GM20431 (cell line): ENCODE data around the gene PANK4.
"Not testable (repeated sequence)": the region's sequence is repeated elsewhere in the genome, so short reads cannot be mapped to it uniquely, and the experiment has no call there.

Experiments used
- in situ Hi-C: fragments of 300-500 bp; cut with MseI, MboI; formaldehyde crosslinking; loops from one replicate; pipeline ENCODE4 v1.15.0; 2020; ENCODE audit warnings: low sequenced_read_pairs; ENCODE audit not compliant: unreplicated experiment

Gene PANK4

GRCh38 chr1:2470290-2471158 lies 55.9 kb downstream of the PANK4 start:
- in situ Hi-C loops = no loop called here

- in situ Hi-C loops = no loop called here
Observed at GRCh38 chr1:2469103-2469940, 57.1 kb downstream of the PANK4 start.

- in situ Hi-C loops = no loop called here
Observed at GRCh38 chr1:2468540-2468939, 57.9 kb downstream of the PANK4 start.

GRCh38 chr1:2468041-2468472 lies 58.3 kb downstream of the PANK4 start:
- in situ Hi-C loops = no loop called here

GRCh38 chr1:2466958-2467554 lies 59.3 kb downstream of the PANK4 start:
- in situ Hi-C loops = no loop called here

GRCh38 chr1:2466270-2466665 lies 60.1 kb downstream of the PANK4 start:
- in situ Hi-C loops = no loop called here

GRCh38 chr1:2465371-2466269 lies 60.8 kb downstream of the PANK4 start:
- in situ Hi-C loops = no loop called here

- in situ Hi-C loops = no loop called here
Observed at GRCh38 chr1:2463396-2463795, 63.0 kb downstream of the PANK4 start.

GRCh38 chr1:2462819-2463218 lies 63.6 kb downstream of the PANK4 start:
- in situ Hi-C loops = no loop called here

GRCh38 chr1:2460996-2461751 lies 65.2 kb downstream of the PANK4 start:
- in situ Hi-C loops = no loop called here

GRCh38 chr1:2460203-2460602 lies 66.2 kb downstream of the PANK4 start:
- in situ Hi-C loops = no loop called here

- in situ Hi-C loops = no loop called here
Observed at GRCh38 chr1:2459757-2460156, 66.6 kb downstream of the PANK4 start.

- in situ Hi-C loops = not testable (repeated sequence)
Observed at GRCh38 chr1:2459102-2459753, 67.2 kb downstream of the PANK4 start.

GRCh38 chr1:2458687-2459086 lies 67.7 kb downstream of the PANK4 start:
- in situ Hi-C loops = no loop called here
